GM19193 (cell line): ENCODE results near the gene CLCN5.

ENCODE experiments used
- POLR2A ChIP-seq: IDR thresholded peaks from 4 replicates; pipeline ENCODE4 v1.6.1; 2011; ENCODE audit not compliant: insufficient read depth, insufficient read length; ENCODE audit errors: extremely low read depth

The CLCN5 gene

GRCh38 chrX:50111742-50112141 lies 189.3 kb downstream of the CLCN5 start:
- TF ChIP-seq POLR2A = no peak

- no peak for TF ChIP-seq POLR2A
These were observed 191.7 kb downstream of the CLCN5 start for GRCh38 chrX:50114113-50114512.

DNA sequence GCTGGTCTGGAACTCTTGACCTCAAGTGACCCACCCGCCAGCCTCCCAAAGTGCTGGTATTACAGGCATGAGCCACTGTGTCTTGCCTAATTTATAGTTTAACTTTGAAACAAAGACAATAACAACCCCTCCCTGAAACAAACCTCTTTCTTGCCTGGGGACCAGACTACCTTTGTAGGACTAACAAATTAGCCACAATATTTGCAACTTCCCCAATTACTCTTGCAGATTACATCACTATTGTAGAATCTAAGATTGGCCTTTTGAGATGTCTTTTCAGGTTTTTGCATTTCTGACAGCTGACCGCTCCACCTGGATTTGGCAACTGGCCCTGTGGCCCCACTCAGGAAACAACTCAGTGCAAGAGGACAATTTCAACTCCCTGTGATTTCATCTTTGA lies 193.6 kb downstream of the CLCN5 start:
- no peak for TF ChIP-seq POLR2A

DNA sequence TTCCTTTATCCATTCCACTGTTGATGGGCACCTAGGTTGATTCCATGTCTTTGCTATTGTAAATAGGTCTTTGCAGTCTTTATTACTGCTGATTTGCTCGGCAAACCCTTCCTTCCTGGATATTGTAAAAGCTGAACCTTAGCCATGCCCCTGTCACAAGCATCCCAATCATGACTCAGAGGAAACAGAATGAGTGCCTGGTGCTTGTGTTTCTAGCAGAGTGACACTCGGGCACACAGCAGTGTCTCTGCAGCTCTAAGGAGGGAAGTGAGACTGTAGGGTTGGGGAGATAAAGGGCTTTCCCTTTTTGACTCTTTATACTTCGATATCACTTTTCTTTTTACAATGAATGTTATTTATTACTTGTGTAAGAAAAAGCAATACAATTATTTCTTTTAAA lies 195.1 kb downstream of the CLCN5 start:
- no peak for TF ChIP-seq POLR2A

GRCh38 chrX:50125480-50125879 lies 203.1 kb downstream of the CLCN5 start:
- no peak for TF ChIP-seq POLR2A

DNA sequence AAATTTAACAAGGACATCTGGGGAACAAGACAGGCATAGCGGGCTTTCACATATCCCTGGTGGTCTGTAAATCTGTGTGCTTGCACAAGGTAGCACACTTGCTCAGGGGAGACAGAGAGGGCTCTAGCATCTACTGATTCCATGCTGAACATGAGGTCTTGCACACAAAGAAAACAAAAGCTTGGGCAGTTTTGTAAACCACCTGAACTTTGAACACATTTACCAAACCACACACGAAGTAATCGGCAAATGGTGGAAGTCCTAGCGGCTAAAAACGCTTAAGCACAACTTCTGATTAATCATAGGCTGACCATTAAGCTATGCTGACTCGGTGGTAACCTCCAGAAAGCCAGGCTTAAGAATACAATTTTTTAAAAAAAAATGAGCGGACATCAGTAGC lies 225.6 kb downstream of the CLCN5 start:
- no peak for TF ChIP-seq POLR2A
